Activated naive CD4-positive, alpha-beta T cell treated with anti-CD3 and anti-CD28 coated beads, Interleukin-2, amount 50 U/mL, for 16 hours (primary cell): Measurements from ENCODE around the gene TMC5.

Experiments
- DNase-seq: peaks from one replicate; pipeline ENCODE4 v3.0.0-alpha.2; 2020

The TMC5 gene

DNA sequence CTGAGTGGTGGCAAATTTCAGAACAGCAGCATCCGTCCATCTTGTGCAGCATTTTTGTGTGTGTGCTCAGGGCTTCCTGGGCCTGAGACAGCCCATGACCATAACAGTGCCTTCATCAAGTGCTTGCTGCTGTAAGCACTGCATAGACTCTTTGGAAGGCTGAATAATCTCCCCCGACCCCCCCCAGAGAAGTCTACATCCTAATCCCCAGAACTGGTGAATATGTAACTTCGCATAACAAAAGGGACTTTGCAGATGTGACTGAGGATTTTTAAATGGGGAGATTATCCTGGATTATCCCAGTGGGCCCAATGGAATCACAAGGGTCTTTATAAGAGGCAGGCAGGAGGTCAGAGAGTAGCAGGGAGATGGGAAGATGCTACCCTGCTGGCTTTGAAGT, 50.6 kb downstream of the TMC5 start:
- DNase-seq = no peak

DNA sequence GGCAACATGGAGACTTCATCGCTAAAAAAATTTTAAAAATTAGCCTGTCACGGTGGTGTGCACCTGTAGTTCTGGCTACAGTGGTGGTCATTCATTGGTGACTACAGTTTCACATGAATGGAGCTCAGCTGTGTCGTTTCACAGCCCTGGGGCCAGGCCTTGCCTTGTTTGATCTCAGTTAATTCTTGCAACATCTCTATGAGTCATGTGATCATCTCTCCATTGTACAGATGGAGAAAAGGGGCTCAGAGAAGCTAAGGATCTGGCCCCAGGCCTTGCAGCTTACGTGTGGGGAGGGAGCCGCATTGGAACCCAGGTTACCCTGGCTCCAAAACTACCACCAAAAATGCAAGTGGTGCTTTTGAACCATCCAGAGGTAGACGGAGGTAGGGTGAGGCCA, 54.8 kb downstream of the TMC5 start:
- no peak for DNase-seq

DNA sequence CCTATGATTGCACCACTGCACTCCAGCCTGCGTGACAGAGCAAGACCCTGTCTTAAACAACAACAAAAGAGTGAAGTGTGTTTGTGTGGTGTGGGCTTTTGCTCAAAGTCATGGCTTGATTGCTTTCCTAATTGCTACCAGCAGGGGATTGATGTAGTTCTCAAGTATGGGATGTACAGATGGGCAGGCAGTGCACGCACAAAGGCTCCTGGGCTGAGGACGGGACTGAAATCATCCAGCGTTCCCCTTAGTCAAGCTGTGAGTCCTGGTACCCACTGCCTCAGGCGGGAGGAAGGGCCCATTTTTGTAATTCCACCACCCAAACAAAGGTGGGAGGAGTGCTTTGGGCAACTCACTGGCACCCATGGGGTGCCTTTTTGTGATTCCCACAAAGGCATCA, 56.9 kb downstream of the TMC5 start:
- DNase-seq = no peak

- no peak for DNase-seq
These were observed 60.8 kb downstream of the TMC5 start for GRCh38 chr16:19478505-19478904.

DNA sequence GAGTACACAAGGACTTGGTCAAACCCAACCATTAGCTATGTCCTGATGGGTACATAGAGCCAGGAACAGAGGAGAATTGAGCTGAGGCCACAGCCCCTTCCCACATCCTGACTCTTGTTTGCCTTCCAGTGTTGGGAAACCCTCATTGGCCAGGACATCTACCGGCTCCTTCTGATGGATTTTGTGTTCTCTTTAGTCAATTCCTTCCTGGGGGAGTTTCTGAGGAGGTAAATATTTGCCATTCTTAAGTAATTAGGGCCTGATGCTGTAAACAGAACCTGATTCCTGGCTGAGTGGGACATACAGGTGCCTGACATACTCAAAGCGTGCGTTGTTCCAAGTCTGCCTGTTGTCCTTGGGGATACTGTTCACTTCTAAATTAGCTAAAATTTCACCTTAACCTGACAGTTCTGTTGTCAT, 61.6 kb downstream of the TMC5 start:
- DNase-seq = no peak

DNA sequence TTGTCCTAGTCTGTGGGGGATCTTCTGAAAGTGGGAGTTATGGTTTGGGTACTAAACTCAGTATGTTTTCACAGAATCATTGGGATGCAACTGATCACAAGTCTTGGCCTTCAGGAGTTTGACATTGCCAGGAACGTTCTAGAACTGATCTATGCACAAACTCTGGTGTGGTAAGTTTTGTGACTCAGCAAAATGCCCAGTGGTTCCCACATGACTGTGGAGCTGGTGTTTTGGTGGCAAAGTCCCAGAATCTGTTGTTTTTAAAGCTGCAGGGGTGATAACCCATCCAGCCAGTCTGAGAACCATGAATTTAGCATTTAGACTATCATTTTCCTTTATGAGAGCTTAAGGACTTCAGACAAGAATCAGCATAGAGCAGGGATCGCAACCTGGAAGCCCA, 63.6 kb downstream of the TMC5 start:
- no peak for DNase-seq

- DNase-seq = no peak
These were observed 64.1 kb downstream of the TMC5 start for GRCh38 chr16:19481769-19482168.

GRCh38 chr16:19482291-19482690, 64.6 kb downstream of the TMC5 start:
- DNase-seq = no peak

DNA sequence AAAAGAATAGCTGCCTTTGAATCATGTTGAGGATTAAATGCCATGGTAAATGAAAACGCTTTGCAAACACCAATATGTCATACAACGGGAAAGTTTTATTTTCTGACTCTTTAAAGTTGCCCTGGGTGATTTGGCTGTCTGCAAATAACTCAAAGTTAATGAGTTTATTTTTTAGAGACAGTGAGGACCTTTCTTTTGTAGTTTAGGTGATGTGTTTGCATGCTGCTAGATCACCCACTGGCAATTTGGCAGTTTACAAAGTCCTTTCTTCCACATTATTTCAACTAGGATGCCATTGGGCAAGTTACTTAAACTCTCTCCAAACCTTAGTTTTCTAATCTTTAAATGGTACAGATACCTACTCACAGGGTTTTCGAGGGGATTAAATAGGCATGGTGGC, 66.4 kb downstream of the TMC5 start:
- no peak for DNase-seq

DNA sequence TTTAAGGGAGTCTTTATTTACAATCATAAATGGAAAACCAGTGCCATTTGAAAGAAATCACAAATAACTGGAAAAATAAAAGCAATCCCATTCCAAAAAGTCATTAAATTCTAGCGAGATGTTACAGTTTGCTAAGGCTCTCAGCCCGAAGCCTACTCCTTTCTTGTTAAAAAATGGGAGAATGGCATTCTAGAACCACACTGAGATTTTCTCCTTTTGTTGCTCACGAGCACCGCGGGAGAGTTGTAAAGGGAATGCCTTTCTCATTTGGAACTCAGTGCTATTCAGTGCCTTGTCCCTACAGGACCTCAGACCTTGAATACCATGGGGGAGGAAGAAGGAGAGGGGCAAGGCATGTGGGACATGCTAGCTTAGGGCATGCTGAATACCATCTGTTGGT, 67.9 kb downstream of the TMC5 start:
- DNase-seq = no peak

DNA sequence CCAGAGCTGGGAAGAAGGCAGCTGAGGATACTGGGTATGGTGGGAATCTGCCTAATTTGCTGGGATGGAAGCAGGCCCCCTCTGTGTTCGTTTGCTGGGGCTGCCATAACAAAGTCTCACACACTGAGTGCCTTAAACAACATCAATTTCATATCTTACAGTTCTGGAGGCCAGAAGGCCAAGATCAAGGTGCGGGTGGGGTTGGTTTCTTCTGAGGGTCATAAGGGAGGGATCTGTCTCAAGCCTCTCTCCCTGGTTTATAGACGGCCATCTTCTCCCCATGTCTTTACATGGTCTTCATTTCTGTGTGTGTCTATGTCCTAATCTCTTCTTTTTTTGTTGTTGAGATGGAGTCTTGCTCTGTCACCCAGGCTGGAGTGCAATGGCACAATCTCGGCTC, 68.4 kb downstream of the TMC5 start:
- DNase-seq = no peak

DNA sequence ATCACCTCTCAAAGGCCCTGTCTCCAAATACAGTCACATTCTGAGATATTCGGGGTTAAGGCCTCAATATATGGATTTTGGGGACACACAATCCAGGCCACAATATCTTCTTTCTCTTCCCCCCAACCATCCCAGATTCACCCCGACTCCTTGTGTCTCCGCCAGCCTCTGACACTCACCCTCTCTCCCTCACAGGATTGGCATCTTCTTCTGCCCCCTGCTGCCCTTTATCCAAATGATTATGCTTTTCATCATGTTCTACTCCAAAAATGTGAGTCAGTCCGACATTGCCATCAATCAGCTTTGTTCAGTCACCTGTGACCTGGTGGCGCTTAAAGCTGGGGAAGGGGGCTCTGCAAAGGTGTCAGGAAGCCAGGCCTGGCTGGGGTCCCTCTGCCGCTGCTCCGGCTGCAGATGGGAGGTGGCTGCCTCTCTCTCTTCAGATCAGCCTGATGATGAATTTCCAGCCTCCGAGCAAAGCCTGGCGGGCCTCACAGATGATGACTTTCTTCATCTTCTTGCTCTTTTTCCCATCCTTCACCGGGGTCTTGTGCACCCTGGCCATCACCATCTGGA, 69.2 kb downstream of the TMC5 start:
- DNase-seq = no peak

- no peak for DNase-seq
These were observed 70.5 kb downstream of the TMC5 start for GRCh38 chr16:19488213-19488640.

DNA sequence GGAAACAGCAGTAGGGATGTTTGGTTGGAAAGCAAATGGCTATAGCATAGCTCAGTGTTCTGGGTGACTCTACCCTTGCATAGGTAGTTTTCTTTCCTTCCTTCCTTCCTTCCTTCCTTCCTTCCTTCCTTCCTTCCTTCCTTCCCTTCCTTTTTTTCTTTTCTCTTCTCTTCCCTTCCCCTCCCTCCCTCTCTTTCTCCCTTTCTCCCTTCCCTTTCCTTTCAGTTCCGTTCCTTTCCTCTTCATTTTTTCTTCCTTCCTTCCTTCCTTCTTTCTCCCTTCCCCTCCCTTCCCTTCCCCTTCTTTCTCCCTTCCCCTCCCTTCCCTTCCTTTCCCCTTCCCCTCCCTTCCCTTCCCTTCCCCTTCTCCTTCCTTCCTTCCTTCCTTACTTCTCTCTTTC, 72.9 kb downstream of the TMC5 start:
- no peak for DNase-seq

DNA sequence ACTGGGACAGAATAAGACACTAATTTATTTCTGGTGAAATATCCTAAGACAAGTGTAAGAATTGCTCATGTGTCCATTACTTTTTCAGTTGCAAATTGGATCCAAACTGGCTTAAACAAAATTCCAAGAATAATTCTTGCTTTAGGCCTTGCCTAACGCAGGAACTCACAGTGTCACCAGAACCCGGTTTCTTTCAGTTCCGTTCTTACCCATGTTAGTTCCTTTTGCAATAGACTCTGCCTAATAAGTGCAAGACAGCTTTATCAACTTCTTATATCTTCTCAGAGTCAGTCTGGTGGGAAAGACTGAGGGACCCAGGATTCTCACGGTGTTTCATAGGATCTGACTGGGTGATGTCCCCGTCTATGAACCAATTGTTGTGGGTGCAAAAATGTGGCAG, 79.5 kb downstream of the TMC5 start:
- no peak for DNase-seq

DNA sequence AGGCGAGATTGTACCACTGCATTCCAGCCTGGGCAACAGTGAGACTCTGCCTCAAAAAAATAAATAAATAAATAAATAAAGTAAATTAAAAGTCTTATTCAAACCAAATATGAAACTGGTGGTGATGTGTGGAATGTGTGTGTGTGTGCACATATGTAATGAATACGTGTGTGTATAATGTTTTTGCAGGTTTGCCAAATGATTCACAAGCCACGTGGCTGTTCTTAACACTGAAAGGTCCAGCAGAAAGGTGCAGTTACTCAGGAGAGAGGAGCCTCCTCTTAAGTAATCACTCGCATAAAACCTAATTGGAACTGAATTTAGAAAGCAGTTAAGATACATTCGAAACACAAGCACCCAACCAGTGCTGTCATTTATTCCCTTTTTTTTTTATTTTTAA, 81.3 kb downstream of the TMC5 start:
- no peak for DNase-seq

- no peak for DNase-seq
These were observed 81.8 kb downstream of the TMC5 start for GRCh38 chr16:19499481-19499880.

DNA sequence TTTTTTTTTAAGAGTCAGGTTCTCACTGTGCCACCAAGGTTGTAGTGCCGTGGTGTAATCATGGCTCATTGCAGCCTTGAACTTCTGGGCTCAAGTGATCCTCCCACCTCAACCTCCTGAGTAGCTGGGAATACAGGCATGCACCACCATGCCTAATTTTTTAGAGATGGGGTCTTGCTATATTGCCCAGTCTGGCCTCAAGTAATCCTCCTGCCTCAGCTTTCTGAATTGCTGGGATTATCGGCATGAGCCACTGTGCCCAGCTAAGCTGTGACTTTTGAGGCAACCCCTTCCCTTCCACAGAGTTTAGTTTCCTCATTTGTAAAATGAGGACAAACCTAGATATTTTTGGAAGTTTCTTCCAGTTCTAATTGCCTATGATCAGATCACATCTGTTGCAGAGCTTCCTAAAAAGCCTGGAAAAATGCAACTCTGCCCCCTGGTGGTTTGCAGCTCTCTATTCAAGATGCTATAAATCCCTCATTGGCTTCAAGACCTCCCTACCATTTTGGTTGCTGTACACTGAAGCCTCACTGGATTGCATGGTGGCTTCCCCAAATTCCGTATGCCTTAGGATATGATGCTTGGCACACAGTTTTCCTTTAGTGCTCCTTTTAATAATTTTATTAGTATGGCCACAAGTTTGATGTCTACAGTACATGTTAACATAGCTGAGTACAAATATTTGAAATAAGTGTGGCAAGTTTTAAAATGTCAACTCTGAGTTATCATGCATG, 84.9 kb downstream of the TMC5 start:
- DNase-seq = peak; percentile 61

- DNase-seq = no peak
These were observed 85.9 kb downstream of the TMC5 start for GRCh38 chr16:19503461-19504075.

- DNase-seq = no peak
These were observed 88.1 kb downstream of the TMC5 start for GRCh38 chr16:19505600-19506303.

DNA sequence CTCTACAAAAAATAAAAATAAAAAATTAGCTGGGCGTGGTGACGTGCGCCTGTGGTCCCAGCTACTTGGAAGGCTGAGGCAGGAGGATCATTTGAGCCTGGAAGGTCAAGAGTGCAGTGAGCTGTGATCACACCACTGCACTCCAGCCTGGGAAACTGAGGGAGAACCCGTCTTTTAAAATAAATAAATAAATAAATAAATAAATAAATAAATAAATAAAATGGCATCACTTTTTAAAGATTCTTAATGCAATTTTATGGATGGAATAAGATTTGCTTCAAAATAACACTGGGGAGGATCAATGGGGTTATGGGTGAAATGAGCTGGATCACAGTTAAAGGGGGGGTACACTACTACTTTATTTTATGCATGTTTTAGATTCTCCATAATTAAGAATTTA, 89.3 kb downstream of the TMC5 start:
- DNase-seq = no peak

DNA sequence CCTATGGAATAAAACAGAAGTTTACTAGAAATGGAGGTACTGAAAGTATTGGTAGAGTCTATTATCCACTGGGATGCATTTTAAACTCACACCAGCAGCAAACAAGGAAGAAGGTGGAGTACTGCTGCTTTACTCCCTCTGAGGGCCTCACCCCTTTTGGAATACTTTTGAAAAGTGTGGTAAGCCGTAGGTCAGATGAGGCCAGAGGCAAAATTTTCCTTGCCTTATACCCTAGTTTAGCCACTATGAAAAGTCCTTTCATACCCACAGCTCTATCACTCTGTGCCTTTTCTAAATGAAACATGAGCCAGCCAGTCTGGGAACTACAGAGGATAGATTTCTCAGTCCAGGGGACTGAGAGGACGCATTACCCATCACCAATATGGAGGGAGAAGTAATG, 90.2 kb downstream of the TMC5 start:
- no peak for DNase-seq

- DNase-seq = no peak
These were observed 94.6 kb downstream of the TMC5 start for GRCh38 chr16:19512297-19512696.
